CD4-positive, alpha-beta T cell treated with Interleukin-4 for 1 hour (primary cell): Measurements from ENCODE around the gene RPSA.
A peak's percentile ranks its signal among the peaks of the same experiment; 100 is the strongest.
"Not testable (repeated sequence)": the region's sequence is repeated elsewhere in the genome, so short reads cannot be mapped to it uniquely, and the experiment has no call there.

ENCODE experiments used
- DNase-seq, 2 donors: peaks; one replicate each; pipeline ENCODE4 v3.0.0-alpha.2; 2020 to 2022

Gene RPSA

GRCh38 chr3:39423436-39423970 is 17.0 kb downstream of the RPSA start:
- DNase-seq: no peak

GRCh38 chr3:39426312-39426711 is 19.8 kb downstream of the RPSA start:
- no peak for DNase-seq

GRCh38 chr3:39427506-39427905 is 21.0 kb downstream of the RPSA start:
- no peak for DNase-seq

GRCh38 chr3:39428745-39429201 is 22.3 kb downstream of the RPSA start:
- no peak for DNase-seq

GRCh38 chr3:39429466-39429865 is 22.9 kb downstream of the RPSA start:
- DNase-seq: no peak

- DNase-seq: no peak
Measured at GRCh38 chr3:39432342-39432741, 25.8 kb downstream of the RPSA start.

- no peak for DNase-seq
Measured at GRCh38 chr3:39433642-39434041, 27.1 kb downstream of the RPSA start.

GRCh38 chr3:39434574-39434973 is 28.1 kb downstream of the RPSA start:
- no peak for DNase-seq

- no peak for DNase-seq
Measured at GRCh38 chr3:39435006-39435748, 28.7 kb downstream of the RPSA start.

GRCh38 chr3:39438880-39439279 is 32.4 kb downstream of the RPSA start:
- no peak for DNase-seq

- no peak for DNase-seq
Measured at GRCh38 chr3:39440316-39440715, 33.8 kb downstream of the RPSA start.

GRCh38 chr3:39443530-39443929 is 37.0 kb downstream of the RPSA start:
- DNase-seq: no peak

- no peak for DNase-seq
Measured at GRCh38 chr3:39445927-39446326, 39.4 kb downstream of the RPSA start.

- no peak for DNase-seq
Measured at GRCh38 chr3:39446444-39446843, 39.9 kb downstream of the RPSA start.

GRCh38 chr3:39447637-39448483 is 41.3 kb downstream of the RPSA start:
- peak; percentile 47 to 69 for DNase-seq

GRCh38 chr3:39448506-39449233 is 42.1 kb downstream of the RPSA start:
- no peak for DNase-seq

- DNase-seq: no peak
Measured at GRCh38 chr3:39449796-39450195, 43.3 kb downstream of the RPSA start.

GRCh38 chr3:39453134-39453533 is 46.6 kb downstream of the RPSA start:
- DNase-seq: no peak

GRCh38 chr3:39453872-39454271 is 47.4 kb downstream of the RPSA start:
- not testable (repeated sequence) for DNase-seq

GRCh38 chr3:39454591-39455217 is 48.2 kb downstream of the RPSA start:
- no peak for DNase-seq

- no peak for DNase-seq
Measured at GRCh38 chr3:39456159-39456558, 49.6 kb downstream of the RPSA start.

GRCh38 chr3:39457361-39457760 is 50.8 kb downstream of the RPSA start:
- DNase-seq: no peak

GRCh38 chr3:39458579-39458978 is 52.1 kb downstream of the RPSA start:
- DNase-seq: not testable (repeated sequence)
